ENCODE data around the gene MSANTD3. TPM values are rescaled to one million over a fixed set of nuclear protein-coding genes. Genes with fewer than 3 reads are reported as not detected.
"Not testable (repeated sequence)": the region's sequence is repeated elsewhere in the genome, so short reads cannot be mapped to it uniquely, and the experiment has no call there.

Gene MSANTD3
- total and polyA plus RNA-seq, 12 donors = 10.5 to 37.9 (median 18.2) TPM

DNA sequence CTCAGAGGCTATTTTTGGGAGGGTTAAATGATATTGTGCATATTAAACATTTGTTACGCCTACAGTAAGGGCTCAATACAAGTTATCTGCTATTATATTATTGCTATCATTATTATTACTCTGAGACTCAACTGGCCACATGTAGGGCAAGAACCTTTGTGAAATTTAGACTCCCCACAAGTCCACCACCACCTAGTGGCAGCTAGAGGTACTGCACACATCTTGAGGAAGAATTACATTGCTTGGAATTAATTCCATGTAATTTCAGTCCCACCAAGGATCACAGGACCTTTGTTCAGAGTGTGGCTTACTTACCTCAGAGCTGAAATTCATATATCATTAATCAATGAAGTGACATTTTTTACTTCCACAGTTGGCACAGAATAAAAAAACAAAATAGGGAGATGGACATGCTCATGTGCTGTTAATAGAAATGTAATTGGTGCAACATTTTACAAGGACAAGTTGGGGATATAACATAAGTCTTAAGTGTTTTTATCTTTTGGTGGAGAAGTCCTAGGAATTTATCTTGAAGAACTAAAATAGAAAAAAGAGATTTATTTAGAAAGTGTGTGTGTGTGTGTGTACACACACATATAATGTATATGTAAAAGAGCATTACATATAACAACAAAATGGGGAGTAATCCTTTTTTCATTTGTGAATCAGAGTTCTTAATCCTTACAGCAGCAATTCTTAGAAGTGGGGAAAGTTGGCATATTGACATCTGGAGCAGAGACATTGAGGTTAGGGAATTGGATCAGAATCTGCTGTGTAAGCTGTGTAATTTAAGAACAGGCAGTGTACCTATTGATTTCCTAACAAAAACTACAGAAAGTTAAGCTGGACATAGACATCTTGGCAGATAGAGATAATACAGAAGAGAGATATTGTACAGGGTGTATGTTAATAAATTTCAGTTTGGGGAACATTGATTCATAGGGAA lies 11.2 kb downstream of the MSANTD3 start:
- no peaks in the 10 kb centered on the region for H3K27me3 ChIP-seq
- WGBS, 4 donors = 59 to 100% (median 79%) methylated on average over 1 of the region's 1 CpG
- intact Hi-C loops (cut with DNase I) = no loop called here
- TF ChIP-seq, protein P1, sequence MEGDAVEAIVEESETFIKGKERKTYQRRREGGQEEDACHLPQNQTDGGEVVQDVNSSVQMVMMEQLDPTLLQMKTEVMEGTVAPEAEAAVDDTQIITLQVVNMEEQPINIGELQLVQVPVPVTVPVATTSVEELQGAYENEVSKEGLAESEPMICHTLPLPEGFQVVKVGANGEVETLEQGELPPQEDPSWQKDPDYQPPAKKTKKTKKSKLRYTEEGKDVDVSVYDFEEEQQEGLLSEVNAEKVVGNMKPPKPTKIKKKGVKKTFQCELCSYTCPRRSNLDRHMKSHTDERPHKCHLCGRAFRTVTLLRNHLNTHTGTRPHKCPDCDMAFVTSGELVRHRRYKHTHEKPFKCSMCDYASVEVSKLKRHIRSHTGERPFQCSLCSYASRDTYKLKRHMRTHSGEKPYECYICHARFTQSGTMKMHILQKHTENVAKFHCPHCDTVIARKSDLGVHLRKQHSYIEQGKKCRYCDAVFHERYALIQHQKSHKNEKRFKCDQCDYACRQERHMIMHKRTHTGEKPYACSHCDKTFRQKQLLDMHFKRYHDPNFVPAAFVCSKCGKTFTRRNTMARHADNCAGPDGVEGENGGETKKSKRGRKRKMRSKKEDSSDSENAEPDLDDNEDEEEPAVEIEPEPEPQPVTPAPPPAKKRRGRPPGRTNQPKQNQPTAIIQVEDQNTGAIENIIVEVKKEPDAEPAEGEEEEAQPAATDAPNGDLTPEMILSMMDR (IDR thresholded peaks at IDR 0.05) = peak; percentile 80 to 98 (median 84)
- TF ChIP-seq POLR2A (IDR thresholded peaks at IDR 0.05) = no peak
- peak; percentile 58 to 87 (median 77) for DNase-seq
- no peaks in the 10 kb centered on the region for H3K4me1 ChIP-seq (replicated peaks in 1 of 2)
- H3K36me3 ChIP-seq (replicated peaks in 1 of 2) = peaks cover 0 to 5% of the 10 kb centered on the region in 2 donors
- no peaks in the 10 kb centered on the region for H3K9me3 ChIP-seq (replicated peaks in 1 of 3)
- no peak overlapping the region for H3K27ac ChIP-seq
- no peak overlapping the region for H3K4me3 ChIP-seq

DNA sequence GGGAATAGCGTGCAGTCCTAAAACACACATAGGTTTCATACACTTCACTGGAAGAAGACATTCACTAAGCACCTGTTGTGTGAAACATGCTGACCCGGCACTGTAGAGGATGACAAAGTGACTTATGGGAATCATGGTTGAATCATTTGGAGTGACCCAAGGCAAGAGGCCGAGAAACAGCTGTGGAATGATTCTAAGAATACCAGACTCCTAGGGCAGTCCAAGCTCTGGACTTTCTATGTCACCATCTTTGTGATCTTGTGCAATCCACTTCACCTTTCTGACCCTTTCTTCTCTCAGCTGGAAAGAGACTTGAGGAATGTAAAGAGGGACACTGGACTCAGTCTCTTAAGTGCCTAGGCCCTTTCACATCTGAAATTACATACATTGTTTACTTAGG lies 13.1 kb downstream of the MSANTD3 start:
- TF ChIP-seq, protein P1 (IDR thresholded peaks at IDR 0.05) = no peak
- no peak for TF ChIP-seq POLR2A (IDR thresholded peaks at IDR 0.05)
- no peak overlapping the region for H3K27ac ChIP-seq
- H3K9me3 ChIP-seq (replicated peaks in 1 of 3) = no peaks in the 10 kb centered on the region
- no peak overlapping the region for H3K4me3 ChIP-seq
- H3K4me1 ChIP-seq (replicated peaks in 1 of 2) = peaks cover 0 to 10% of the 10 kb centered on the region in 2 donors
- no peaks in the 10 kb centered on the region for H3K27me3 ChIP-seq
- intact Hi-C loops (cut with DNase I) = no loop called here
- H3K36me3 ChIP-seq (replicated peaks in 1 of 2) = peaks cover 0 to 5% of the 10 kb centered on the region in 2 donors
- 60 to 75% (median 69%) methylated on average over 3 of the region's 3 CpGs for WGBS, 4 donors
- DNase-seq = peak in 2 of 7 donors; percentile 21 to 28

DNA sequence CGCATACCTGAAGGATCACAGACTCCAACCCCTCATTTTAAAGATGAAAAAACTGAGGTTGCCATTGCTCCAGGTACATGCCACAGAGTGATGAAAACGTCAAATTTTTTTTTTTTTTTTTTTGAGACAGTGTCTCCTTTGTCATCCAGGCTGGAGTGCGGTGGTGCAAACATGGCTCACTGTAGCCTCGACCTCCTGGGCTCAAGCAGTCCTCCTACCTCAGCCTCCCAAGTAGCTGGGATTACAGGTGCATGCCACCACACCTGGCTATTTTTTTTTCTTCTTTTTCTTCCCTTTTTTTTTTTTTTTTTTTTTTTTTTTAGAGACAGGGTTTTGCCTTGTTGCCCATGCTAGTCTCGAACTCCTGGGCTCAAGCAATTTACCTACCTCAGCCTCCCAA lies 13.5 kb downstream of the MSANTD3 start:
- H3K27me3 ChIP-seq; H3K4me1 ChIP-seq (replicated peaks in 1 of 2); H3K36me3 ChIP-seq (replicated peaks in 1 of 2); H3K4me3 ChIP-seq; H3K27ac ChIP-seq; H3K9me3 ChIP-seq (replicated peaks in 1 of 3); DNase-seq; intact Hi-C loops (cut with DNase I): not testable (repeated sequence)
- WGBS, 4 donors = 88 to 92% (median 90%) methylated on average over 5 of the region's 5 CpGs

DNA sequence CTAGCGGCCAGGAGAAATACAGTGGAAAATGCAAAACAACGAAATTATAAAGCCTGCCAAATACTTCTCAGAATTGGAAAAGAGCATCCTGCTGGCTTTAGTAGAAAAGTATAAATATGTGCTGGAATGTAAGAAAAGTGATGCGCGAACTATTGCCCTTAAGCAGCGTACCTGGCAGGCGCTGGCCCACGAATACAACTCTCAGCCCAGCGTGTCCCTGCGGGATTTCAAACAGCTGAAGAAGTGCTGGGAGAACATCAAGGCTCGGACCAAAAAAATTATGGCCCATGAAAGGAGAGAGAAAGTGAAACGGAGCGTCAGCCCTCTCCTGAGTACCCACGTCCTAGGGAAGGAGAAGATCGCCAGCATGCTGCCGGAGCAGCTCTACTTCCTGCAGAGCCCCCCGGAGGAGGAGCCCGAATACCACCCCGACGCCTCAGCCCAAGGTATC lies 15.0 kb downstream of the MSANTD3 start:
- peak overlapping the region in 1 of 4 donors; percentile 25 for H3K4me3 ChIP-seq

More for the DNA sequence above, 15.0 kb downstream of the MSANTD3 start:
- Histone ChIP-seq H3K4me1 (replicated peaks in 1 of 2) (peaks cover 0 to 10% of the 10 kb centered on the region in 2 donors), H3K9me3 (replicated peaks in 1 of 3) (no peaks in the 10 kb centered on the region), H3K27ac (no peak overlapping the region), H3K36me3 (replicated peaks in 1 of 2) (peaks cover 0 to 5% of the 10 kb centered on the region in 2 donors), H3K27me3 (no peaks in the 10 kb centered on the region)
- TF ChIP-seq POLR2A (IDR thresholded peaks at IDR 0.05) = no peak
- TF ChIP-seq, protein P1 (IDR thresholded peaks at IDR 0.05) = no peak
- intact Hi-C loops (cut with DNase I) = no loop called here
- no peak for DNase-seq
- 72 to 85% (median 81%) methylated on average over 16 to 19 of the region's 19 CpGs for WGBS, 4 donors
